Kidney tubule cell (primary cell): ENCODE measurements around the gene AP3S1.
"Not testable (repeated sequence)": the region's sequence is repeated elsewhere in the genome, so short reads cannot be mapped to it uniquely, and the experiment has no call there.

Experiments used
- DNase-seq: peaks from one replicate; pipeline ENCODE4 v3.0.0-alpha.2; 2018; ENCODE audit warnings: low spot score

The AP3S1 gene

GRCh38 chr5:115841382-115842088 is at the start of gene AP3S1, which contains the start of gene ATG12:
Gene AP3S1 (plus strand): TSS chr5:115841935. CDS start chr5:115842038, 103 bp downstream.
Gene ATG12 (minus strand): TSS chr5:115841565. CDS start chr5:115841552, 13 bp downstream.
- DNase-seq = peak; percentile 94

GRCh38 chr5:115795700-115796099 is 46.0 kb upstream of the AP3S1 start:
- peak; percentile 20 for DNase-seq

GRCh38 chr5:115796656-115797055 is 45.1 kb upstream of the AP3S1 start:
- no peak for DNase-seq

- DNase-seq = no peak
These were observed 43.5 kb upstream of the AP3S1 start for GRCh38 chr5:115798252-115798651.

GRCh38 chr5:115800108-115800507 is 41.6 kb upstream of the AP3S1 start:
- no peak for DNase-seq

- no peak for DNase-seq
These were observed 40.6 kb upstream of the AP3S1 start for GRCh38 chr5:115801152-115801551.

- DNase-seq = no peak
These were observed 39.8 kb upstream of the AP3S1 start for GRCh38 chr5:115801984-115802383.

- DNase-seq = no peak
These were observed 34.6 kb upstream of the AP3S1 start for GRCh38 chr5:115806986-115807653.

GRCh38 chr5:115807654-115808052 is 34.1 kb upstream of the AP3S1 start:
- DNase-seq = no peak

GRCh38 chr5:115808066-115808465 is 33.7 kb upstream of the AP3S1 start:
- DNase-seq = not testable (repeated sequence)

GRCh38 chr5:115809946-115810345 is 31.8 kb upstream of the AP3S1 start:
- DNase-seq = no peak

GRCh38 chr5:115810761-115811160 is 31.0 kb upstream of the AP3S1 start:
- DNase-seq = no peak

- no peak for DNase-seq
These were observed 30.3 kb upstream of the AP3S1 start for GRCh38 chr5:115811406-115811805.

GRCh38 chr5:115812372-115812771 is 29.4 kb upstream of the AP3S1 start:
- DNase-seq = no peak

- DNase-seq = no peak
These were observed 28.0 kb upstream of the AP3S1 start for GRCh38 chr5:115813719-115814118.

- no peak for DNase-seq
These were observed 26.6 kb upstream of the AP3S1 start for GRCh38 chr5:115815006-115815692.

GRCh38 chr5:115815693-115816225 is 26.0 kb upstream of the AP3S1 start:
- no peak for DNase-seq

GRCh38 chr5:115816226-115817081 is 25.3 kb upstream of the AP3S1 start, which contains the start of gene CDO1:
Gene CDO1 (minus strand): TSS chr5:115816659. CDS start chr5:115816397, 262 bp downstream.
- peak; percentile 32 for DNase-seq

GRCh38 chr5:115817386-115817785 is 24.3 kb upstream of the AP3S1 start:
- no peak for DNase-seq

- DNase-seq = no peak
These were observed 22.9 kb upstream of the AP3S1 start for GRCh38 chr5:115818821-115819220.

GRCh38 chr5:115820846-115821245 is 20.9 kb upstream of the AP3S1 start:
- no peak for DNase-seq

GRCh38 chr5:115824983-115825382 is 16.8 kb upstream of the AP3S1 start:
- not testable (repeated sequence) for DNase-seq
